Raji (cell line): Measurements from ENCODE around the gene OTOS.

Experiments used
- POLR2A ChIP-seq: IDR thresholded peaks from 2 replicates; pipeline ENCODE4 v1.6.1; 2011; ENCODE audit warnings: low read depth, low read length, control low read depth; ENCODE audit not compliant: insufficient read depth

OTOS gene

DNA sequence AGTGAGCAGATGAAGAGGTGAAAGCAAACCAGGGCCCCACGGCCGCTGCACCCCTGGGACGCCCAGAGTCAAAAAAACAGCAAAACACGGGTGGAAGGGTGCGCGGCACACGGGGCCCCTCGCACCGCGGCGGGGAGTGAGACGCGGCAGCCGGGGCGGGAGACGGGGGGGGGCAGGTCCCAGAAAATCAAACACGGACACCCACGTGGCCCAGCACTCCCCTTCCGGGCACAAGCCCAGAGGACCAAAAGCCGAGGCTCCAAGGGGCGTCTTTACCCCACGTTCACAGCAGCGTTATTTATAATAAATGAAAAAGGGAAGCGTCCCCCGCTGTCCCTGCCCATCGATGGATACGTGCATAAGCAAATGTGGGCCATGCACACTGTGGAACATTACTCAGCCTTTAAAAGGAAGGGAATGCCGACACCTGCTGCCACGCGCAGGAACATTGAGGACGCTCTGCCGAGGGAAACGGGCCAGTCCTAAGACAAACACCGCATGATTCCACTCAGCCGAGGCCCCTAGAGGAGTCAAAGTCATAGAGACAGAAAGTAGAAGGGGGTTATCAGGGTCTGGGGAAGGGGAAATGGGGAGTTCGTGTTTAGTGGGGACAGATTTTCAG lies 3.7 kb downstream of the OTOS start:
- no peak for TF ChIP-seq POLR2A

DNA sequence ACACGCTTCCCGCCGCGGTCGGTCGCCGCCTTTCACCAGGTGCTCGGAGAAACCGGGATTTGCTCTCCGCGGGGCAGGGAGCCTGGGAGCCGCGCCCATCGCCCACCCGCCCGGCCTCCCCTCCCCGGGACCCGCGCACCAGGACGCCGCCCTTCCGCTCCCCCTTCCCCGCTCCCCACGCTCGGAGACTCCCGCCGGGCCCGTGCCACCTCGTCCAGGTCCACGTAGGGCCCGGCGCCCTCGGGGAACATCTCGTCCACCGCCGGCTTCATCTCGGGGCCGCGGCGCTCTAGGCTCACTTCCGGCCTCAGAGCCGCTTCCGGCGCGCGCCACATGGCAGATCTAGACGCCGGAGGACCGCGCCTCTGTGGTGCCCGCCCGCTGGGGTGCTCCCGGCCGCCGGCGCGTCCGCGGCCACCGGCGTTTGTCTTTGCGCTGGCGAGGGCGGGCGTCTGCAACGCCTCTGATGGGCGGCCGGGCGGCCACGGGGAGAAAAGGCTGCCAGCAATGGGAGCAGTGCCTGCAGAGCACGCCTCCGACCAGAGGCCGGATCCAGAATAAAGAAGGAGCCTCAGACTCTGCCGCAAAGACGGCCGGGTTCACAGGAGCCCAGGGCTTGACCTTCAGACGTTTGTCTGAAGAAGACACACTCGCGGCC lies 4.3 kb downstream of the OTOS start, which contains the start of gene COPS9:
COPS9 (minus strand) TSS at position 293 of the 658 bp plus-strand sequence; CDS start at position 272, 21 bp downstream.
- peak; percentile 75 for TF ChIP-seq POLR2A

DNA sequence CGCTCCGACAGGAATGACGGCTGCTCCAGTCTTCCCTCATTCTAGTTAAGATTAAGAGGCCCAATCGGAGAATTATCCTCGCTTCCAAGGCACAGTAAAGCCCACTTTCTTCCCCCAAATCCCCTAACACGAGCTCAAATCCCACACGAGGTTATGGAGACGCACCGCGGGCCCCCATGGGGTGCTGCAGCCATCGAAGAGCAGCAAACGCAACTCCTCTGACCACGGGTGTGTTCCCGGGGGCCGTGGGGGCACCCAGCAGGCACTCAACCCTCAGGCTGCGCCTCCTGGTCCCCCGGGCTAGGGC lies 4.8 kb downstream of the OTOS start:
- TF ChIP-seq POLR2A = no peak

DNA sequence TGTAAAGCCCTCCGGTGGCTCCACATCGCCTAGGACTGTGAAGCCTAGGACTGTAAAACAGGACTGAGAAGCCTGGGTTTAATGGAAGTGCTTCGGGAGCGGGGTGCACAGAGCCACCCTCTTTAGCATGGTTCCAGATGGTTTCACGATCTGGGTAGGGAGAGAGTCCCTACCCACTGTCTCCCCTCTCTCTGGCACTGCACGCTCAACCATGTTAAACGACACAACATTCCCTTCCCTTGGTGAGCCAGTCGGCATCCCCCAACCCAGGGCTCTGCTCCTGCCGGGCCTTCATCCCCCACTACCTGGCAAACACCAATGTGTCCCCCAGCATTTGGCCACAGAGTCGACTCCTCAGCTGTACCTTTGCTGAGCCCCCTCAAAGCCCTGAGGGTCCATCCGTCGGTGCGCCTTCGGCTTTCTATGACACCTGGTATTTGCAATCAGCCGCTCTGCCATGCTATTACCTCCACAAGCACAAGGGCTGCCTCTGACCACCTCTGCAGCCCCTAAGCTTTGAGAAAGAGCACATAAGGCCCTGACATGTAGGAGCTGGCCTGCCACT lies 5.4 kb downstream of the OTOS start:
- no peak for TF ChIP-seq POLR2A

DNA sequence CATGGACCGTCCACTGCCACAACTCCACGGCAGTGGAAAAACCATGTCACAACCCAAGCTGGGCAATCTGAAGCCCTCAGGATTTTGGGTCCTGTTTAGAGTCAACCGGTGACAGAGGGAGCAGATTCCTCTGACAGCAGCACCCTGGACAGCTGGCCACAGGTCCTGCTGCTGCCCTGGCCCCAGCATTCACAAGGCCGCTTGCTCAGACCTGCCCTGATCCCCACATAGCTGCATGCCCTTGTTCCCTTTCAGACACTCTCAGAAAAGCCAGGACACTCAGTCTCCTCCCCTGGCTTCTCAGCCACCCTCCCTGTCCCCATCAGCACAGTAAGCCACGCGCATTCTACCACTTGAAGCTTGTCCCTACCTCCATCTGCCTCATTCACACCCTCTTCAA lies 6.0 kb downstream of the OTOS start:
- no peak for TF ChIP-seq POLR2A

- no peak for TF ChIP-seq POLR2A
Observed at GRCh38 chr2:240133401-240133800, 7.1 kb downstream of the OTOS start.

DNA sequence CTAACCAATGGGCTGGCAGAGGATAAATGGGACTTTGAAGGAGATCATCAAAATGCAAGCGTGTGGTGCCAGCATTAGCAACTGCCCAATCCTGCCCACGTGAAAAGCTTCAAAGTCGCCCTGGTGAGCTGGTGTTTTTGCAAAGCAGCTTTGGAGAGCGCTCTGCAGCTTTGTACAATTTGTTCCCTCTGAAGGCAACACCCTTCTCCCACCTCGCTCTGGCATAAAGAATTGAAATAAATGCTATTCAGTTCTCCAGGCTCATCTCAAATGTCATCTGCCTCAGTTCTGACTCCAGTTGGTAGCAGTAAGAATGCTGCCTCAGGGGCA lies 7.8 kb downstream of the OTOS start:
- no peak for TF ChIP-seq POLR2A

GRCh38 chr2:240131941-240132650 lies 8.4 kb downstream of the OTOS start:
- no peak for TF ChIP-seq POLR2A

GRCh38 chr2:240131296-240131695 lies 9.2 kb downstream of the OTOS start:
- no peak for TF ChIP-seq POLR2A

GRCh38 chr2:240130393-240131195 lies 9.9 kb downstream of the OTOS start:
- TF ChIP-seq POLR2A = no peak

DNA sequence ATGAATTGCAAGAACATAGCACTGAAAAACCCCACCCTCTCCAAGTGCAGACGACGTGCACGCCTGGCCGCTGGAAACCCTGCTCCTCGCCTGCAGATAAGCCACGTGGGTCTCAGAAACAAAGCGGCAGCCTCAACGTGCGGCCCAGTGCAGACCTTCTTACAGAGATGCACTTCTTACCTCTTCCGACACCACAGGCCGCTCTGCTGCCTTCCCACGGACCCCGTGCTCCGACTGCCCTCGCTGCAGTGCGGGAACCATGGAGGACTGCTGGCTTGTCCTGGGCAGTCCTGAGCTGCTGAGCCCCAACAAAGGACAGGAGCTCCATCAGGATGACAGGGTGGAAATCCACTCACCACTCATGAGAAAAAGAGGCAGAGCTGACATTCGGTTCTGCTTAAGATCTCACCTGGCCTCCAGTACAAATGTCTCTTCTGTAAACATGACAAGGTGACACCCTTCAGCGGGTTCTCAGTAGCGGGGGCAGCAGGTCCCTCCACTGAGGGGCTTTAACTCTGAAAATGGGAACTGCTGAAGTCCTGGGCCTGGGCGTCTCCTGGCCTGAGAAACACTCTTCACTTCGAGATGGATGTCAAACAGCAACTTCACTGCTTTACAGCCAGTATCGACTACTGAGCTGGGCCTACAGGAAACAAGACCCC lies 10.6 kb downstream of the OTOS start:
- no peak for TF ChIP-seq POLR2A

GRCh38 chr2:240129311-240129710 lies 11.1 kb downstream of the OTOS start:
- TF ChIP-seq POLR2A = no peak

GRCh38 chr2:240128608-240129145 lies 11.8 kb downstream of the OTOS start:
- TF ChIP-seq POLR2A = no peak

- TF ChIP-seq POLR2A = no peak
Observed at GRCh38 chr2:240127911-240128607, 12.4 kb downstream of the OTOS start.
